Ovary (tissue), 9 donors: ENCODE results near the gene ADCY5. TPM values are rescaled to one million over a fixed set of nuclear protein-coding genes. Genes with fewer than 3 reads are reported as not detected.

Experiments
- DNase-seq, 5 donors: peaks; one replicate each; pipeline ENCODE4 v3.0.0-alpha.2; 2019 to 2020
- H3K27ac ChIP-seq, 2 donors: fragments of 200-600 bp; one replicate each; pipeline versions ENCODE4 v1.5.1 to v1.8.0; 2019 to 2022
- H3K27me3 ChIP-seq: fragments of 200-600 bp; one replicate; pipeline ENCODE4 v1.8.0; 2022
- H3K36me3 ChIP-seq: fragments of 200-600 bp; sonication (generic); one replicate; pipeline ENCODE4 v1.5.1; 2019
- H3K4me1 ChIP-seq: one replicate; pipeline ENCODE4 v1.8.1; 2013; ENCODE audit warnings: mild to moderate bottlenecking, moderate library complexity; ENCODE audit not compliant: insufficient read depth
- H3K4me3 ChIP-seq: fragments of 200-600 bp; sonication (generic); one replicate; pipeline ENCODE4 v1.5.1; 2017
- H3K9me3 ChIP-seq, 2 donors: fragments of 200-600 bp in 1 of 2; sonication (generic) in 1 of 2; one replicate each; pipeline versions ENCODE4 v1.5.1 to v1.8.1; 2013 to 2019; ENCODE audit warnings: mild to moderate bottlenecking in 1 of 2, moderate library complexity in 1 of 2
- EP300 ChIP-seq: sonication (generic); formaldehyde crosslinking; IDR thresholded peaks from one replicate; pipeline ENCODE4 v1.6.1; 2017; ENCODE audit warnings: antibody characterized with exemption
- POLR2A ChIP-seq: fragments of 450-650 bp; IDR thresholded peaks from one replicate; pipeline ENCODE4 v1.6.1; 2017; ENCODE audit warnings: antibody characterized with exemption, mild to moderate bottlenecking, moderate library complexity
- WGBS, 3 donors: extraction: QIAGEN DNeasy Blood & Tissue Kit in 1 of 3; methylation state at CpG; one replicate each; pipeline versions ENCODE4 v1.1.5 to v1.1.7; 2013 to 2017; 5-methylcytosine and 5-hydroxymethylcytosine counted together
- intact Hi-C, 4 donors: fragments of 100-400 bp; cut with DNase I; formaldehyde crosslinking; loops; one replicate each; pipeline versions ENCODE4 v1.11.0 to v1.15.1; 2022 to 2023
- polyA plus RNA-seq, 2 donors: library from polyadenylated mRNA; stranded (reverse); fragments of 200-250 nt in 1 of 2; fragments of 350-450 nt in 1 of 2; fragmentation: Illumina TruSeq in 1 of 2; extraction: RNeasy Lipid Tissue Mini Kit (QIAGEN cat#74804) in 1 of 2; gene quantifications; one replicate each; pipeline ENCODE4 v1.2.3, GENCODE V29; 2013 to 2014
- total RNA-seq, 7 donors: library from RNA; depleted of rRNA in 2 of 7; stranded (reverse); fragments of >200 nt in 2 of 7; fragmentation: NEBNext Ultra II Directional in 3 of 7; extraction: Animal tissue kit (Norgen Biotek cat#: 25700) in 3 of 7; gene quantifications; one replicate each; pipeline versions ENCODE4 v1.1.0 to v1.2.4, GENCODE V29; 2016 to 2023
- TF ChIP-seq, protein P1 (sequence below), 3 donors: fragments of 450-650 bp in 2 of 3; fragments of 200-600 bp in 1 of 3; IDR thresholded peaks; one replicate each; pipeline versions ENCODE4 v1.5.1 to v1.8.0; 2016 to 2022; ENCODE audit warnings: antibody characterized with exemption in 3 of 3, mild to moderate bottlenecking in 1 of 3
- donor health status: DM: no; HTN: no; CAD: no; lungs with moderate emphysema.
- donor health status: DM: no; HTN: no; CAD: no.
- donor health status: Bipolar disorder and iron deficiency.
- donor health status: DM: yes; HTN: yes; CAD: no.
- donor health status: DM: no; HTN: no; CAD: no.
- donor health status: DM: yes; HTN: yes; CAD: no.

Gene ADCY5
- total and polyA plus RNA-seq, 9 donors = 5.3 to 36.2 (median 20.3) TPM

DNA sequence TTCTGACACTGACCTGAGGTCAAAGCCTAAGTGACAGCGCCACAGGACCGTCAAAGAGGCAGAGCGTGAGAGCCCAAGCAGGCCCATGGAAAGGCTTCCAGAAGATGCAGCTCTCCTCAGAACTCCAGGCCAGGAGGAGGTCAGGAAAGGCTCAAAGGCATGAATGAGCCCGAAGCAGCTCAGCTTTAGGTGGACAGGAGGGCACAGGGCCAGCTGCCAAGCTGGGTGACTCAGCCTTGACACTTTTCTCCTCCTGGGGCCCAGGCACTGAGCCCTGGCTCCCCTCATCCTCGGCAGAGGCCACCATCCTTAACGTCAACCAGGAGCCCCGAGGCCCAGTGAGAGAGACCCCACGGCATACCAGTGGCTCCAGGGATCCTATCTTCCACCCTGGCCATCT lies 62.9 kb downstream of the ADCY5 start:
- Histone ChIP-seq H3K27ac (peak overlapping the region in 1 of 2 donors; percentile 35), H3K27me3 (no peaks in the 10 kb centered on the region), H3K9me3 (no peaks in the 10 kb centered on the region), H3K36me3 (no peaks in the 10 kb centered on the region), H3K4me3 (no peak overlapping the region), H3K4me1 (peaks cover 51% of the 10 kb centered on the region)
- intact Hi-C loops = loop anchor here in 1 of 4 donors (10.0 kb wide), 1 partner anchor 59 kb away; the partner anchor contains the start of gene ADCY5
- peak in 4 of 5 donors; percentile 50 to 65 (median 57) for DNase-seq
- TF ChIP-seq, protein P1, sequence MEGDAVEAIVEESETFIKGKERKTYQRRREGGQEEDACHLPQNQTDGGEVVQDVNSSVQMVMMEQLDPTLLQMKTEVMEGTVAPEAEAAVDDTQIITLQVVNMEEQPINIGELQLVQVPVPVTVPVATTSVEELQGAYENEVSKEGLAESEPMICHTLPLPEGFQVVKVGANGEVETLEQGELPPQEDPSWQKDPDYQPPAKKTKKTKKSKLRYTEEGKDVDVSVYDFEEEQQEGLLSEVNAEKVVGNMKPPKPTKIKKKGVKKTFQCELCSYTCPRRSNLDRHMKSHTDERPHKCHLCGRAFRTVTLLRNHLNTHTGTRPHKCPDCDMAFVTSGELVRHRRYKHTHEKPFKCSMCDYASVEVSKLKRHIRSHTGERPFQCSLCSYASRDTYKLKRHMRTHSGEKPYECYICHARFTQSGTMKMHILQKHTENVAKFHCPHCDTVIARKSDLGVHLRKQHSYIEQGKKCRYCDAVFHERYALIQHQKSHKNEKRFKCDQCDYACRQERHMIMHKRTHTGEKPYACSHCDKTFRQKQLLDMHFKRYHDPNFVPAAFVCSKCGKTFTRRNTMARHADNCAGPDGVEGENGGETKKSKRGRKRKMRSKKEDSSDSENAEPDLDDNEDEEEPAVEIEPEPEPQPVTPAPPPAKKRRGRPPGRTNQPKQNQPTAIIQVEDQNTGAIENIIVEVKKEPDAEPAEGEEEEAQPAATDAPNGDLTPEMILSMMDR (IDR thresholded peaks at IDR 0.05) = no peak
- no peak for TF ChIP-seq EP300
- TF ChIP-seq POLR2A = no peak
- 37 to 59% (median 41%) methylated on average over 8 of the region's 8 CpGs for WGBS, 3 donors

DNA sequence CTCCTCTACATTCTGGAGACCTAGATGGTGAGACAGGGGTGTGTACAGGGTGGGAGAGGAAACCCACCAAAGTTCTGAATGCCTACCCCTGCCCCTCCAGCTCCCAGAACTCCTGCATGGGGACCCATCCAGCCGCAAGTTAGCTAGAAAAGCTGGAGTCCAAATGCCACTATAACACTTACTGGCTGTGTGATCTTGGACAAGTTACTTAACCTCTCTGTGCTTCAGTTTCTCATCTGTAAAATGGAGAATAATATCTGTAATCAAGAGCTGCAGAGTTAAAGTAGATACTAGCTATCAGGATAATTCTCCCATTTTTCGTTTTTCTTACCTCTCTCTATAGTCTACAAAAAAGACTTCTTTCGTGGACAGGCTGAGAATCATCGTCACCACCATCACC lies 63.4 kb downstream of the ADCY5 start:
- Histone ChIP-seq H3K36me3 (no peaks in the 10 kb centered on the region), H3K27me3 (no peaks in the 10 kb centered on the region), H3K4me1 (peaks cover 46% of the 10 kb centered on the region), H3K4me3 (no peak overlapping the region), H3K27ac (peak overlapping the region in 1 of 2 donors; percentile 35), H3K9me3 (no peaks in the 10 kb centered on the region)
- WGBS, 3 donors = 83 to 87% (median 86%) methylated on average over 4 of the region's 4 CpGs
- no peak for TF ChIP-seq POLR2A
- TF ChIP-seq, protein P1 (IDR thresholded peaks at IDR 0.05) = no peak
- TF ChIP-seq EP300 = no peak
- intact Hi-C loops = loop anchor here in 1 of 4 donors (10.0 kb wide), 1 partner anchor 59 kb away; the partner anchor contains the start of gene ADCY5
- peak in 1 of 5 donors; percentile 15 for DNase-seq

DNA sequence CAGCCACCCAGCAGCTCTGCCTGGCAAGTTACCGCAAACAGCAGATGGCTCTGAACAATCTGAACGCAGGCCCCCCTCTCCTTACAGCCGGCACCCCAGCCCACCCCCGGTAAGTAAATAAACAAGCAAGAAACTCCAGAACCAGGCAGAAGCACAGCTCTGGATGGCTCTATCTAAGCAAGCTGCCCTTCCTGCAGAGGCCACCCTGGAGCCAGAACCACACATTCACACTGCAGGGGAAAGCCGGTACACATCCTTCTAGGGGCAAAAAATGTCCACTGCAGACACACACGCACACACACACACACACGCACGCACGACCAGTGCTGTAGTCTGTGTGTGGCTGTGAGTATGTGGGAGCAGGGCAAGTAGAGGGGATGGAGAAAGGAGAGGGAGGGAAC lies 63.9 kb downstream of the ADCY5 start:
- Histone ChIP-seq H3K4me1 (peaks cover 43% of the 10 kb centered on the region), H3K27me3 (no peaks in the 10 kb centered on the region), H3K27ac (no peak overlapping the region), H3K36me3 (no peaks in the 10 kb centered on the region), H3K4me3 (no peak overlapping the region), H3K9me3 (no peaks in the 10 kb centered on the region)
- TF ChIP-seq POLR2A (no peak), EP300 (no peak)
- TF ChIP-seq, protein P1 (IDR thresholded peaks at IDR 0.05) = no peak
- peak in 2 of 5 donors; percentile 43 to 64 for DNase-seq
- intact Hi-C loops = loop anchor here in 1 of 4 donors (10.0 kb wide), 1 partner anchor 60 kb away; the partner anchor contains the start of gene ADCY5
- WGBS, 3 donors = 15 to 20% (median 18%) methylated on average over 9 of the region's 9 CpGs

DNA sequence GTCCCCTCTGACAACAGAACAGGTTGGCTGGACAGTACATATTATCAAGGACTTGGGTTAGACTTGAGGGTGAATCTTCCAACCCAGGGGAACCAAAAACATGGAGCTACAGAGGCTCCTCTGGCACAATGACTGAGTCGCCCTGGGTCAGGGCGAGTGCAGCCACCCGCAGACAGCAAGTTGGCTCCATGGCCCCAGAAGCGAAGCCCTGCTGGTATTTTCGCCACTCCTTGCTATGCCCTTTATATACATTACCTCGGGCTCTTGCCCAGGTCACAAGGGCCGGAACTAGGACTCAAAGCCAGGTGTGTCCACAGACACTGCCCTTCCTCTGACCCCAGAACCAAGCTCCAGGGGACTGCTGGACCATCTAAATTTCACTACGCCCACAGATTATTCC lies 64.6 kb downstream of the ADCY5 start:
- 90 to 95% (median 95%) methylated on average over 8 of the region's 8 CpGs for WGBS, 3 donors
- H3K4me1 ChIP-seq = peaks cover 38% of the 10 kb centered on the region

More for the DNA sequence above, 64.6 kb downstream of the ADCY5 start:
- H3K27ac ChIP-seq = no peak overlapping the region
- no peaks in the 10 kb centered on the region for H3K27me3 ChIP-seq
- no peak for TF ChIP-seq EP300
- TF ChIP-seq, protein P1 (IDR thresholded peaks at IDR 0.05) = no peak
- no peak for TF ChIP-seq POLR2A
- H3K4me3 ChIP-seq = no peak overlapping the region
- intact Hi-C loops = loop anchor here in 2 of 4 donors (5.0 to 10.0 kb wide), 2 partner anchors 61 to 527 kb away; partner anchors contain the start of gene ADCY5 (in 1 of the 2)
- H3K36me3 ChIP-seq = no peaks in the 10 kb centered on the region
- H3K9me3 ChIP-seq = no peaks in the 10 kb centered on the region
- DNase-seq = peak in 1 of 5 donors; percentile 30
